Right lobe of liver (tissue), 4 donors: ENCODE measurements around the gene MPZL1.

ENCODE experiments used
- POLR2A ChIP-seq: fragments of 450-650 bp; IDR thresholded peaks from one replicate; pipeline ENCODE4 v1.6.1; 2017; ENCODE audit warnings: antibody characterized with exemption, mild to moderate bottlenecking
- TF ChIP-seq, protein P1 (sequence below), 4 donors: fragments of 200-600 bp in 3 of 4; fragments of 450-650 bp in 1 of 4; IDR thresholded peaks; one replicate each; pipeline versions ENCODE4 v1.5.1 to v1.8.0; 2016 to 2022; ENCODE audit warnings: antibody characterized with exemption in 4 of 4, mild to moderate bottlenecking in 2 of 4
- donor health status: DM: no; HTN: no; CAD: no.
- donor health status: DM: no; HTN: no; CAD: no.
- donor health status: DM: no; HTN: yes; CAD: no.

GRCh38 chr1:167748906-167749305, 27.1 kb downstream of the MPZL1 start:
- TF ChIP-seq, protein P1, sequence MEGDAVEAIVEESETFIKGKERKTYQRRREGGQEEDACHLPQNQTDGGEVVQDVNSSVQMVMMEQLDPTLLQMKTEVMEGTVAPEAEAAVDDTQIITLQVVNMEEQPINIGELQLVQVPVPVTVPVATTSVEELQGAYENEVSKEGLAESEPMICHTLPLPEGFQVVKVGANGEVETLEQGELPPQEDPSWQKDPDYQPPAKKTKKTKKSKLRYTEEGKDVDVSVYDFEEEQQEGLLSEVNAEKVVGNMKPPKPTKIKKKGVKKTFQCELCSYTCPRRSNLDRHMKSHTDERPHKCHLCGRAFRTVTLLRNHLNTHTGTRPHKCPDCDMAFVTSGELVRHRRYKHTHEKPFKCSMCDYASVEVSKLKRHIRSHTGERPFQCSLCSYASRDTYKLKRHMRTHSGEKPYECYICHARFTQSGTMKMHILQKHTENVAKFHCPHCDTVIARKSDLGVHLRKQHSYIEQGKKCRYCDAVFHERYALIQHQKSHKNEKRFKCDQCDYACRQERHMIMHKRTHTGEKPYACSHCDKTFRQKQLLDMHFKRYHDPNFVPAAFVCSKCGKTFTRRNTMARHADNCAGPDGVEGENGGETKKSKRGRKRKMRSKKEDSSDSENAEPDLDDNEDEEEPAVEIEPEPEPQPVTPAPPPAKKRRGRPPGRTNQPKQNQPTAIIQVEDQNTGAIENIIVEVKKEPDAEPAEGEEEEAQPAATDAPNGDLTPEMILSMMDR (IDR thresholded peaks at IDR 0.05), result no peak
- no peak for TF ChIP-seq POLR2A
